ENCODE results near the gene MED26. TPM values are rescaled to one million over a fixed set of nuclear protein-coding genes. Genes with fewer than 3 reads are reported as not detected.

MED26 gene
- total and polyA plus RNA-seq, 2 of the 13 experiments (the other 11 are each of a cell fraction or from before 2014, with no cell fraction given) = 3.5 to 3.8 TPM

GRCh38 chr19:16628183-16628983 is at the start of gene MED26 (continued):
- TF ChIP-seq CENPBD1 (CRISPR knock-in tag; IDR thresholded peaks at IDR 0.05; ENCODE audit: borderline replicate concordance, low read depth) (no peak), KDM1A (CRISPR knock-in tag; IDR thresholded peaks at IDR 0.05) (no peak), ZKSCAN5 (CRISPR knock-in tag; IDR thresholded peaks at IDR 0.05) (no peak), ZBTB42 (CRISPR knock-in tag; IDR thresholded peaks at IDR 0.05) (0 out of 2 replicates have a peak, but pooled peaks have one; percentile 49), DBP (CRISPR knock-in tag; IDR thresholded peaks at IDR 0.05; ENCODE audit: not compliant biosample characterization) (no peak), ZNF784 (CRISPR knock-in tag; IDR thresholded peaks at IDR 0.05; ENCODE audit: borderline replicate concordance) (no peak), POLR2G (IDR thresholded peaks at IDR 0.05; ENCODE audit: low read depth, low read length) (peak; percentile 79), DDIT3 (CRISPR knock-in tag; IDR thresholded peaks at IDR 0.05) (no peak), ATF4 (CRISPR knock-in tag; IDR thresholded peaks at IDR 0.05) (peak in 1 of 2 experiments; percentile 35; a peak in 1 of 4 replicates), AGO2 (optimal IDR thresholded peaks at IDR 0.05; ENCODE audit: low read depth, low read length) (peak; percentile 96), KDM2A (CRISPR knock-in tag; IDR thresholded peaks at IDR 0.05; ENCODE audit: borderline replicate concordance, low read depth) (peak; percentile 94), THRA (CRISPR knock-in tag; IDR thresholded peaks at IDR 0.05; ENCODE audit: borderline replicate concordance) (no peak), ZBTB44 (CRISPR knock-in tag; IDR thresholded peaks at IDR 0.05) (no peak), HDAC2 (CRISPR knock-in tag; IDR thresholded peaks at IDR 0.05) (no peak), ZGPAT (CRISPR knock-in tag; IDR thresholded peaks at IDR 0.05) (peak; percentile 88), ZNF792 (CRISPR knock-in tag; IDR thresholded peaks at IDR 0.05) (peak; percentile 37; the same call in 1 of the 2 replicates), SETDB1 (CRISPR knock-in tag; IDR thresholded peaks at IDR 0.05; ENCODE audit: borderline replicate concordance) (no peak), ZNF607 (CRISPR knock-in tag; IDR thresholded peaks at IDR 0.05; ENCODE audit: borderline replicate concordance) (no peak), SSRP1 (CRISPR knock-in tag; IDR thresholded peaks at IDR 0.05) (no peak)
